ENCODE data around the gene COLEC12.

- TF ChIP-seq CTCF (IDR thresholded peaks at IDR 0.05), result no peak
- TF ChIP-seq POLR2A (IDR thresholded peaks at IDR 0.05), result no peak
Measured at GRCh38 chr18:493986-494983, 6.2 kb downstream of the COLEC12 start.
